ENCODE results near the gene SLC45A3.

Gene SLC45A3

GRCh38 chr1:205692423-205692822, 12.1 kb upstream of the SLC45A3 start:
- no peak overlapping the region for H3K9ac ChIP-seq
- H3K4me2 ChIP-seq (ENCODE audit: low read length) = no peak overlapping the region
- no peaks in the 10 kb centered on the region for H3K36me3 ChIP-seq (ENCODE audit: control insufficient read depth, insufficient read depth, low read length)
- no peaks in the 10 kb centered on the region for H3K27me3 ChIP-seq (ENCODE audit: control insufficient read depth, insufficient read depth, low read length)
- H3K79me2 ChIP-seq = no peaks in the 10 kb centered on the region
- H2AFZ ChIP-seq = no peak overlapping the region
- H3K9me3 ChIP-seq (ENCODE audit: control insufficient read depth, low read length) = no peaks in the 10 kb centered on the region
- H3K4me1 ChIP-seq = no peaks in the 10 kb centered on the region
- no peak overlapping the region for H3K4me3 ChIP-seq (ENCODE audit: low read depth, low read length)
- TF ChIP-seq, protein P1, sequence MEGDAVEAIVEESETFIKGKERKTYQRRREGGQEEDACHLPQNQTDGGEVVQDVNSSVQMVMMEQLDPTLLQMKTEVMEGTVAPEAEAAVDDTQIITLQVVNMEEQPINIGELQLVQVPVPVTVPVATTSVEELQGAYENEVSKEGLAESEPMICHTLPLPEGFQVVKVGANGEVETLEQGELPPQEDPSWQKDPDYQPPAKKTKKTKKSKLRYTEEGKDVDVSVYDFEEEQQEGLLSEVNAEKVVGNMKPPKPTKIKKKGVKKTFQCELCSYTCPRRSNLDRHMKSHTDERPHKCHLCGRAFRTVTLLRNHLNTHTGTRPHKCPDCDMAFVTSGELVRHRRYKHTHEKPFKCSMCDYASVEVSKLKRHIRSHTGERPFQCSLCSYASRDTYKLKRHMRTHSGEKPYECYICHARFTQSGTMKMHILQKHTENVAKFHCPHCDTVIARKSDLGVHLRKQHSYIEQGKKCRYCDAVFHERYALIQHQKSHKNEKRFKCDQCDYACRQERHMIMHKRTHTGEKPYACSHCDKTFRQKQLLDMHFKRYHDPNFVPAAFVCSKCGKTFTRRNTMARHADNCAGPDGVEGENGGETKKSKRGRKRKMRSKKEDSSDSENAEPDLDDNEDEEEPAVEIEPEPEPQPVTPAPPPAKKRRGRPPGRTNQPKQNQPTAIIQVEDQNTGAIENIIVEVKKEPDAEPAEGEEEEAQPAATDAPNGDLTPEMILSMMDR (IDR thresholded peaks at IDR 0.05) = no peak
- no peak overlapping the region for H3K27ac ChIP-seq

- H3K9me3 ChIP-seq (ENCODE audit: control insufficient read depth, low read length) = no peaks in the 10 kb centered on the region
These were observed 9.9 kb upstream of the SLC45A3 start for GRCh38 chr1:205690122-205690756.

DNA sequence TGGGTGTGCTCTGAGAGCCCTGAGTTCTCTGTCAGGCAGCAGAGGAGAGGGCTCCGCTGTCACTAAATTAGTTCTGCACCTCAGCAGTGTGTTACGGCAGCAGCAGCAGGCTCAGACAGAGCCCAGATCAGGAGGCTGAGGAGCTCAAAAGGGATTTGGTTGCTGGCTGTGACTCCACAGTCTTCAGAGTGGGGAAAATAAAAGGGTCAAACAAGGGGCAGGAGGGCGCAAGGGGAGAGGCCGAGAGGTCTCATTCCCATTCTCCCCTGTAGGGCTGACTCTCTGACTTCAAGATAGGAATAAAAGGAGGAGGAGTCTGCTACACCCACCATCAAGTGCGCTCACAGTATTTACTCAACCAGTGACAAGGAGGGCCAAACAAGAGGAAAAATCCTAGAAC, 9.2 kb upstream of the SLC45A3 start:
- H3K79me2 ChIP-seq = no peaks in the 10 kb centered on the region
- no peak overlapping the region for H3K4me2 ChIP-seq (ENCODE audit: low read length)
- no peak overlapping the region for H2AFZ ChIP-seq
- no peak overlapping the region for H3K9ac ChIP-seq
- TF ChIP-seq, protein P1 (IDR thresholded peaks at IDR 0.05) = no peak
- no peaks in the 10 kb centered on the region for H3K9me3 ChIP-seq (ENCODE audit: control insufficient read depth, low read length)
- no peaks in the 10 kb centered on the region for H3K4me1 ChIP-seq
- H3K27ac ChIP-seq = no peak overlapping the region
- no peaks in the 10 kb centered on the region for H3K36me3 ChIP-seq (ENCODE audit: control insufficient read depth, insufficient read depth, low read length)
- H3K4me3 ChIP-seq (ENCODE audit: low read depth, low read length) = no peak overlapping the region
- no peaks in the 10 kb centered on the region for H3K27me3 ChIP-seq (ENCODE audit: control insufficient read depth, insufficient read depth, low read length)

More at GRCh38 chr1:205690122-205690756, 9.9 kb upstream of the SLC45A3 start:
- H3K4me2 ChIP-seq (ENCODE audit: low read length) = no peak overlapping the region
- H3K36me3 ChIP-seq (ENCODE audit: control insufficient read depth, insufficient read depth, low read length) = no peaks in the 10 kb centered on the region
- H3K9ac ChIP-seq = no peak overlapping the region
- H3K27ac ChIP-seq = no peak overlapping the region
- no peaks in the 10 kb centered on the region for H3K79me2 ChIP-seq
- TF ChIP-seq, protein P1 (IDR thresholded peaks at IDR 0.05) = no peak
- H3K4me3 ChIP-seq (ENCODE audit: low read depth, low read length) = no peak overlapping the region
- H3K4me1 ChIP-seq = no peaks in the 10 kb centered on the region
- no peaks in the 10 kb centered on the region for H3K27me3 ChIP-seq (ENCODE audit: control insufficient read depth, insufficient read depth, low read length)
- no peak overlapping the region for H2AFZ ChIP-seq

- H3K4me1 ChIP-seq = no peaks in the 10 kb centered on the region
- H2AFZ ChIP-seq = no peak overlapping the region
- no peak overlapping the region for H3K4me2 ChIP-seq (ENCODE audit: low read length)
- no peaks in the 10 kb centered on the region for H3K9me3 ChIP-seq (ENCODE audit: control insufficient read depth, low read length)
- TF ChIP-seq, protein P1 (IDR thresholded peaks at IDR 0.05) = no peak
- H3K27me3 ChIP-seq (ENCODE audit: control insufficient read depth, insufficient read depth, low read length) = no peaks in the 10 kb centered on the region
- no peaks in the 10 kb centered on the region for H3K36me3 ChIP-seq (ENCODE audit: control insufficient read depth, insufficient read depth, low read length)
- H3K9ac ChIP-seq = no peak overlapping the region
- H3K27ac ChIP-seq = no peak overlapping the region
- H3K79me2 ChIP-seq = no peaks in the 10 kb centered on the region
- no peak overlapping the region for H3K4me3 ChIP-seq (ENCODE audit: low read depth, low read length)
These were observed 8.1 kb upstream of the SLC45A3 start for GRCh38 chr1:205688171-205689080.
